IPS-18c (cell line): ENCODE results near the gene PRLR.
"Not testable (repeated sequence)": the region's sequence is repeated elsewhere in the genome, so short reads cannot be mapped to it uniquely, and the experiment has no call there.

Source experiments
- H3K4me3 ChIP-seq: 2 replicates; pipeline ENCODE4 v1.7.0; 2013; ENCODE audit warnings: low read depth, mild to moderate bottlenecking, low read length, moderate library complexity; ENCODE audit not compliant: insufficient read depth
- H3K9me3 ChIP-seq: one replicate; pipeline ENCODE4 v1.6.1; 2013; ENCODE audit warnings: mild to moderate bottlenecking, low read length, moderate library complexity; ENCODE audit not compliant: control insufficient read depth, insufficient read depth

PRLR gene

DNA sequence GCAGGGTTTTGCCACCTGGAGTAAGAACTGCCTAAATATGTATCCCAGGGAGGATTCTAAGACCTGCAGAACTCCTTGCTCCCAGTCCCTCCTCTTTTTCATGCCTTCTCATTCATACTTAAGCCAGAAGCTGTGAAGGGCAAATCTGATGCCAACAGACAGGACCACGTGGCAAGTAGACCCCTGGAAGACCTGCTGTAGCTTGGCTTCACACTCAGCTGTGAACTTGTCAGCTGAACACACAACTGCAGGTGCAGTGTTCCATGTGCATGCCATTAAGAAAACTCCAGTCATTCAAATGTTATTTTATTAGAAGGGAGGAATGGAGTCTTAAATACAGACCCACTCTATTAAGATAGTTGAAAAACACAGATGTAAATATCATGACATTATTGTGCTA, 103.3 kb downstream of the PRLR start:
- Histone ChIP-seq H3K9me3 (no peaks in the 10 kb centered on the region), H3K4me3 (no peak overlapping the region)

DNA sequence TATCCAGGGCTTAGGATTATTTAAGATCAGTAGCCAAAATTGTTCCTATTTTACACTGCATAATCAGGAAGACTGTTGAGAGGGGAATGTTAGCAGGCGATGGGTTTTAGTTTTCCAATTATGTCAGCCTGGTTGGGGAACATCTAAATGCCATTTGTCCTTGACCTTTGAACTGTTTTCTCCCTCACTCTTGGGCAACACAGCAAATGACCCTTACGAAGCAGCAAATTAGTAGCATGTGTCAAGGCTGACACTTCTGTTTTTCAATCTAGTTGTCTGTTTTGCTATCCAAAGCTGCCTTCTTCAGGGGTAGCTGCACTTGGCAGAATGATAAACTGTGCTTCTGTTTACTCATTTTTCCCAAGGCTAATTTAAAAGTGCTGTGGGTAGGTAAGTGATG, 104.5 kb downstream of the PRLR start:
- H3K4me3 ChIP-seq = no peak overlapping the region
- H3K9me3 ChIP-seq = no peaks in the 10 kb centered on the region

DNA sequence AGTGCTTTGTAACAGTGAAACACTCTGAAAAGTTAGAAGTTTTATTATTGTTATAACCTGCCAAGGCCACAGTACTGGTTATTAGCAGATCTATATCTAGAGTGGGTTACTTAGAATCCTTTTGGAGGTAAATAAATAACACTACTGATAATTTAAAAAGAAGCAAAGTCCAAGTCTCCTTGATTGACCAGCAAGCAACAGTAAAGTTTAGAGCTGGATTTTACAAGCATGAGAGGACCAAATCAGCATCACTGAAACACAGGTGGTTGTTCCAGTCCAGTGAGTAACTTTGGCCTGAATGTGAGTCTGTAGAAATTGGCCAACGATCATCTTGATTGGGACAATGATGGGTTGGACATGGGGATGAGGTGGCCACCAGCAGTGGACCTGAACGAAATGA, 105.4 kb downstream of the PRLR start:
- H3K4me3 ChIP-seq = no peak overlapping the region
- H3K9me3 ChIP-seq = no peaks in the 10 kb centered on the region

DNA sequence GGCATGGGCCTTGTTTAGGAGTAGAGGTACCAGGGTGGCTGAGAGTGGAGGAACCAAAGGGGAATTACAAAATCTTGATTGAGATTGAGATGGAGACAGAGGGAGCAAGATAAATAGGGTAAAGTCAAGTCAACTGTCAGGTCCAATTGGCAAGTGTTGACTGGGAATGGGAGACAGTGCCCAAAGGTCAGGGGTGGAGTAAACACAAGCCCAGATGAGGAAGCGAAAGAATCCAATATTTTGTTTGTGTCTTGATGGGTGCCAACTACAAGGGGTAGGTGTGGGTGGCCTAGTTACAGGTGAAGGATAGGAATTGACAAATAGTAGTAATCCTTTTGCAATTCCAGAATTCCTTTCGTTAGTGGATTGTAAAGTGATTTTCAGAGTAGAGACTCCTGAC, 107.5 kb downstream of the PRLR start:
- H3K4me3 ChIP-seq = no peak overlapping the region
- no peaks in the 10 kb centered on the region for H3K9me3 ChIP-seq

DNA sequence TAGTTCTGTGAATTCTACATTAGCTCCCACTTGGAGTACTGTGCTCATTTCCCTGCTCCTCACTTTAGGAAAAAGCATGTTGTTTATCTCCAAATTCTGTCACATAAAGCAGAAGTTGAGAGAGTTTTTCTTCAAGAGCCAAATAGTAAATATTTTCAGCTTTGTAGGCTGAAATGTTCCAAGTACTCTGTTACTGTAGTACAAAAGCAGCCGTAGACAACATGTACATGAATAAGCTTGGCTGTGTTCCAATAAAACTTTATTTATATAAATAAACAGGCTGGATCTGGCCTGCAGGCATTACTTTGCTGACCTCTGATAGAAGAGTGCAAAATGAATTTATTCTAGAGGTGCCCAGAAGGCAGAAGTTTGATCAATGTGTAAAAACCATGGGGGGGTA, 109.6 kb downstream of the PRLR start:
- Histone ChIP-seq H3K9me3 (no peaks in the 10 kb centered on the region), H3K4me3 (no peak overlapping the region)

DNA sequence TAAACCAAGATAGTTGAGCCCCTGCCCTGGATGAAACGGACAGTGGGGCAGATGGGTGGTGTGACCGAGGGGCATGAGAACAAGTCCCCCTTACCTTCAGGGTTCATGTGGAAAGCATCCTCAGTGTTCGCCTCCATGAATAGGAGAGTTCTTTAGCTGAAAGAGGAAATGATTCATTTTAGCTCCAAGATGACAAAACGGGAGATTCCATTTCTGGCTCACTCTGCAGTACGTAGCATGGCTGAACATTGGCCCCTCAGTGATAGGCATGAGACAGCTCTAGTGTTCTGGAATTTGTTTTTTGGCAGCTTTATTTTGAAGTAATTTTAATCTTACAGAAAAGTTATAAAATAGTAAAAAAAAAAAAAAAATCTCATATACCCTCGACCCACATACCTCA, 112.3 kb downstream of the PRLR start:
- Histone ChIP-seq H3K4me3 (no peak overlapping the region), H3K9me3 (no peaks in the 10 kb centered on the region)

DNA sequence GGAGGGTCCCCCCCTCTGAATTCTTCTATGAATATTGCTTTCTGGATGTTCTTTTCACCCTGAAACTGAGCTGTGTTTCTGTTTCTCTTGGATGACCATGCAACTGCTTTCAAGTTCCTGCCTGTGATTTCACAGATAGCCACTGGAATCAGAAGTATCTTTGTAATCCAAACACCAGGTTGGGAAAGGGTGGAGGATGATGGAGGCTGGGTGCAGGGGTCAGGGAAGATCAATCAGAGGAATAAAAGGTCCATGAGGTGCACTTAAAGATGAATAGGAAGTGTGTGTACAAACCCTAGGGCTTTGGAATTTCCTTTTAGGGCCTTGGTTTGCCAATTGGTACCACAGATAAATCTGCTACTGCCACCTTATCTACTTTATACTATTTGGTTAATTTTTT, 114.4 kb downstream of the PRLR start:
- no peak overlapping the region for H3K4me3 ChIP-seq
- H3K9me3 ChIP-seq = no peaks in the 10 kb centered on the region

DNA sequence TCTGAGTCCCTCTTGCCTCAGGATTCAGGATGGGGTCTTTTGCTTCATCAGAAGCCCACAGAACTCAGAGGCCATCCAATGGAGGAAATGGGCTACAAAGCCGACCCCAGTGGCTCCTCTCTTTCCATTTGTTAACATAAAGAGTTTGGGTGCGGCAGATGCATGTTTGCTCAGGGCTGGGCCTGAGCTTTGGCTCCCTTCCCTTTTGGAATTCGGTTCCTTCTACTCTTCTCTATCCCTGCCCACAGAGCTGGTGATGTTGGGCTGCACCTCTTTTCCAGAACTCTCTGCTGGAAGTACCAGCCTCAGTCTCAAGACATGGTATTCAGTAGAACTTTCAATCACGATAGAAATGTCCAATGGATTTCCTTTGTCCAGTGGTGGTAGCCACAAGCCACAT, 115.6 kb downstream of the PRLR start:
- Histone ChIP-seq H3K9me3 (no peaks in the 10 kb centered on the region), H3K4me3 (no peak overlapping the region)

DNA sequence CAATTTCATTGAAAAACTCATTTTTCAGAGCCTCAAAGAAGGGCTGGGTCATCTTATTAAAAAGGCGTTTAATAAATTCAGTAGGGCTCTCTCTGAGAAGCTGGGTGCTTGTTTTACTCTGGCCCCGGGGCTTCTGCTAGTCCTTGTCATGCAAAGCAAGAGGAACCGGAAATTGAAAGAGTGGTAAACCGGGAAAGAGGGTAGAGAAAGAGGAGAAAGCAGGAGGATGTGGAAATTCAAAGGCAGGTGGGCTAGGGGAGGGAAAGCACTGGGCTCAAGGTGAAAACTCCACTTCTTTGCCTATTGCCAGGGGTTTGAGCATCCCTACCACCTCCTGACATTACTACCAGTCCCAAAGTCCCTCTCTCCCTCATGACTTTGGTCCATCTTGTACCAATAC, 118.0 kb downstream of the PRLR start:
- Histone ChIP-seq H3K4me3 (no peak overlapping the region), H3K9me3 (peaks cover 2% of the 10 kb centered on the region)

DNA sequence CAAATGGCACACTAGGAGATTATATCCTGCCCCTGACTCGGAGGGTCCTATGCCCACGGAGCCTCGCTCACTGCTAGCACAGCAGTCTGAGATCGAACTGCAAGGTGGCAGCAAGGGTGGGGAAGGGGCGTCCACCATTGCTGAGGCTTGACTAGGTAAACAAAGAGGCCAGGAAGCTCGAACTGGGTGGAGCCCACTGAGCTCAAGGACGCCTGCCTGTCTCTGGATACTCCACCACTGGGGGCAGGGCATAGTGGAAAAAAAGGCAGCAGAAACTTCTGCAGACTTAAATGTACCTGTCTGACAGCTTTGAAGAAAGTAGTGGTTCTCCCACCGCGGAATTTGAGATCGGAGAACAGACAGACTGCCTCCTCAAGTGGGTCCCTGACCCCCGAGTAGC, 125.7 kb downstream of the PRLR start:
- H3K9me3 ChIP-seq, H3K4me3 ChIP-seq: not testable (repeated sequence)

DNA sequence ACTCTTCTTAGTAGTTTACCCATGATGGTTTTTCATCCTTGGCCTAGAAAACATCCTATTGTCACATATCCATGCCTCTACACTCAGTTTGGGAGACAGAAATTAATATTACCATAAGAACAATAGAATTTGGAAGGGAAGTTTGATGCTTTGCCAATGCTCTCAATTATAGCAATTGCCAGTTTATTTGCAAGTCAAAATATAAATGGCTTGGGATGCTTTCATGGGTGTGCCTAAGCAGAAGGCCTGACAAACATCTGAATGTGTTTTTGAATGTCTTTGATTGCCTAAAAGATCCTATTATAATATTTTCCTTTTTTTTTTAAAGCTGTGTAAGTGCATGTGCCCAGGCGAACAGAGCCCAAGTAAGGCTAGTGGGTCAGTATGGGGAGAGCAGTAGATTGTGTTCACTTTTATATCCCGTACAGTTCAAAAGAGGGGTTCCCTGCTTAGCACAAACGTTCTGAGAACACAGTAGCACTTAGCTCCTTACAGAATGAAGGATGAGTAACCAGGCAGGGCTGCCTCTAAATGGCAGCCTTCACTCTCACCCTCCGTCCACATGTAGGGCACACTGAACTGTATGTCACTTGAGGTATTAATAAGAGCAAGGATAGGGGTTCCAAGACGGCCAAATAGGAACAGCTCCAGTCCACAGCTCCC, 126.5 kb downstream of the PRLR start:
- Histone ChIP-seq H3K4me3 (no peak overlapping the region), H3K9me3 (no peaks in the 10 kb centered on the region)

DNA sequence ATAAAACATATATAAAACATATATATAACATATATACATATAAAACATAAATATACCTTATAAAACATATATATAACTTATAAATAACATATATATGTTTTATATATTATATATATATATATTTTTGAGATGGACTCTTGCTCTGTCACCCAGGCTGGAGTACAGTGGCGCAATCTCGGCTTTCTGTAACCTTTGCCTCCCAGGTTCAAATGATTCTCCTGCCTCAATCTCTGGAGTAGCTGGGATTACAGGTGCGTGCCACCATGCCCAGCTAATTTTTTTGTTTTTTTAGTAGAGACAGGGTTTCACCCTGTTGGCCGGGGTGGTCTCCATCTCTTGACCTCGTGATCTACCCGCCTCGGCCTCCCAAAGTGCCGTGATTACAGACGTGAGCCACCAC, 128.6 kb downstream of the PRLR start:
- not testable (repeated sequence) for H3K4me3 ChIP-seq, H3K9me3 ChIP-seq

DNA sequence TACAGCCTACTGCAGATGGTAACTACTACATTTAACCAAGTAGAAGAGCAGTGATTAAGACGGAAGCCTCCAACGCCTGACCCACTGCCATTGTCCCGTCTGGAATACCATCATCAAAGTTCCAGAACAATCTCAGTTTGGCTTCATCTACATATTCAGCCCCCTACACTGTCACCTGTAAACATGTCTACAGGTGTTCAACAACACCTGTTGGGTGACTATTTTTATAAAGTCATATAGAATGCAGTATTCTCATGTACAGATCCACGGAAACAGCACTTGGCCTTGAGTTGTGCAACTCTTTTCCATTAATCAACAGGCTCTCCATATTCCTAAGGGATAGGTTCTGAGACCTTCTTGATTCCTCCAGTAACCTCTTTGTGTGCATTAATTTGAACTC, 129.3 kb downstream of the PRLR start:
- Histone ChIP-seq H3K9me3 (no peaks in the 10 kb centered on the region), H3K4me3 (no peak overlapping the region)

DNA sequence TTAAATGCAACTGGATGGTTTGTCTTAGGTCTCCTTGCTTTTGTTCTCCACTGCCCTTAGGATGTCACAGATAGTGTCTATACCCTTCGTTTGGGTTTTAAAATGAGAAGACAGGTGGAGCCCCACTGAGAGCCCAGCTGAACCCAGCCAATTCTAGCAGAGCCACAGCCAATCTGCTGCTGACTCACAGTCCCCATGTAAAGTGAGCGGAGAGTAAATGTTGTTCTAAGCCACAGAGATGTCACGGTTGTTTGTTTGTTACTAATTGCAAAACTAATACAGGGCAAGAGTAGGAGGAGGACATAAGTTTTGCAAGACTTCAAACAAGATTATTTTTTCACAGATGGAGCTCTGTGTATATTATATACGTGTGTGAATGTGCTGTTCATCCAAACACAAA, 132.1 kb downstream of the PRLR start:
- no peaks in the 10 kb centered on the region for H3K9me3 ChIP-seq

DNA sequence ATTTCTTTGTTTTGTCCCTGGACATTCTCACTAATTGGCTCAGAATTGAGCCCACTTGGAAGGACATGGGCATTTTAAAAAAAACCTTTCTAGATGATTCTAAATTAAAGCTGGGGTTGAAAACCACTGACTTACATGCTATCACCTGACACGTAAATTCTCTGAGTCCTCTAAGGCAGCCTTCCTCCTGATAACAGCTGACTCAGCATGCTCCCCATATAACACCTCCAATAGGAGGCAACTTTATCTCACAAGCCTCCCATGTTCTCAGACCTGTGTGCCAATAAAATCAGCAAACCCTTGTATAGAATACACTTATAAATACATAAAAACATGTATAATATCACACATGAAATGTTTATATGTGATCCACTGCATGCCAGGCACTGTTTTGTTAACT, 133.4 kb downstream of the PRLR start:
- no peak overlapping the region for H3K4me3 ChIP-seq

More for the DNA sequence above, 132.1 kb downstream of the PRLR start:
- H3K4me3 ChIP-seq = no peak overlapping the region

DNA sequence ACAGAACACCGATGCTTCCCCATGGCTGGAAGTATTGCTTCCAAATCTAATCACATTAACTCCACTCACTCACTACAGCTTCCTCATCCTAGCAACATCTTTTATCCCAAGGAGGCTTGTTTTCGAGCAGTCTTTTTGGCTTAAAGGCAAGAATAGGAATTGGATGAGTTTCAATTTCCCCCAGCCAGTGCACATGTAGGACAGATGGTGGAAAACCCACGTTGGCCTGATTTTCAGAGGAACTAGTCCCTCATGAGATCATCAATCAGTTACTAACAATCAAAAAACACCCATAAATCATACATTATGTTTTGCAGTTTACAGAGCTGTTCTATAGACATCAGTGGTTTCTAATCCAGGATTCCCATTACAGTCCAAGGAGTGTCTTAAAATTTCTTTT, 134.1 kb downstream of the PRLR start:
- no peak overlapping the region for H3K4me3 ChIP-seq
- no peaks in the 10 kb centered on the region for H3K9me3 ChIP-seq

More for the DNA sequence above, 133.4 kb downstream of the PRLR start:
- H3K9me3 ChIP-seq = no peaks in the 10 kb centered on the region

DNA sequence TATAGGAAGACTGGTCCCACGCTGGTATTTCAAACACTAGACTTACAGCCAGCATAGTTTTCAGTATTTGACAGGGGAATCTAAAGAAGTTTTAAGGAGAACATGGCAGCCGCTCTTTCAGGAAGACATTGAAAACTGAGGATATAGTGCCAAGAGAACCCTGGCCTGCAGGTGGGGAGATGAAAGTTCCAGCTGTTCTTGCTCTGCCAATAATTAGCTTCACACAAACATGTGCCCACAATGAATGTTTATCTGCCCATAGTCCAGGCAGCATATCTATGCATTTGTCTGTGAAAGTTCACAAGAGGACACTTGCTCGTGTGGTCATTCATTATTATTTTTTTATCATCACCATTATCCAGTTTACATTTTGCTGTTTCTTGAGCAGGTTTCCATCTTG, 134.9 kb downstream of the PRLR start:
- Histone ChIP-seq H3K4me3 (no peak overlapping the region), H3K9me3 (no peaks in the 10 kb centered on the region)

DNA sequence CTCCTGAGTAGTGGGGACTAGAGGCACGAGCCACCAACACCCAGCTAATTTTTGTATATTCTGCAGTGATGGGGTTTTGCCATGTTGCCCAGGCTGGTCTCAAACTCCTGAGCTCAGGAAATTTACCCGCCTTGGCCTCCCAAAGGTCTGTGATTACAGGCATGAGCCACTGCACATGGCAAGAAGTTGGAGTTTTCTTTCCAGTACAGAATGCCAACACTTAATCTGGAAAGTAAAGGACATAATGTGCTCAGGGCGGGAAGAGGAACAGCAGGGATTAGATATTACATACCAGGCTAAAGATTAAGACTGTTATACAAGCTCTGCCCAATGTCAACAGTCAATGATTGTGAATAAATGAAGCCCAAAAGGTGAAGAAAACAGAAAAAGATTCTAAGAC, 135.3 kb downstream of the PRLR start:
- Histone ChIP-seq H3K9me3 (no peaks in the 10 kb centered on the region), H3K4me3 (no peak overlapping the region)

DNA sequence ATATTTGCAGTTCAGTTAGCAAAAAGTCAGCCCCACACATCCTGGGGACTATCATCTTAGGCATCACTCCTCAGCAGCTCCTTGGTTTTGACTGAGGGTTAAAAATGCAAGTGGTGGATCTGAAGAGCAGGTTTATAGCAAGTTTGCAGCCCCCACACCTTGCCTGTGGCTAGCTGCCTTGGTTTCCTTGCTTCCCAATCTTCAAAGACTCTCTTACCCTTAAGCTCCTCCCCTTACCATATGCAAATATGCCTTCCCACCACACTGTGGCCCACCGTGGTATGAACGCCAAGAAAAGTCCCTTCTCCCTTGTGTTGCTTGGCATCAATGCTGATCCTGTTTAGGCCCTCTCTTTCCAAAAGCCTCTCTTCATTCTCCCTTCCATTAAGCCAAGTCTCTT, 137.6 kb downstream of the PRLR start:
- Histone ChIP-seq H3K9me3 (no peaks in the 10 kb centered on the region), H3K4me3 (no peak overlapping the region)
